Measurements from ENCODE around the gene WNK2.
A peak's percentile ranks its signal among the peaks of the same experiment; 100 is the strongest.

GRCh38 chr9:93209097-93209496 lies 25.2 kb downstream of the WNK2 start:
- peak in 1 of 6 experiments; percentile 26 for TF ChIP-seq CTCF (IDR thresholded peaks at IDR 0.05)
- peak in 1 of 2 donors; percentile 74 for TF ChIP-seq POLR2A (IDR thresholded peaks at IDR 0.05)
